Neutrophil (primary cell): Measurements from ENCODE around the gene ZNF132.

Source experiments
- H3K27ac ChIP-seq: fragments of 200-600 bp; sonication (generic); 2 replicates; pipeline ENCODE4 v1.5.1; 2016; ENCODE audit warnings: mild to moderate bottlenecking, moderate library complexity
- H3K27me3 ChIP-seq: fragments of 200-600 bp; sonication (generic); 2 replicates; pipeline ENCODE4 v1.6.0; 2016; ENCODE audit warnings: mild to moderate bottlenecking
- H3K36me3 ChIP-seq: fragments of 200-600 bp; sonication (generic); 2 replicates; pipeline ENCODE4 v1.5.1; 2017
- H3K4me1 ChIP-seq, 2 experiments: fragments of 200-600 bp in 1 of 2; sonication (generic) in 1 of 2; 1 replicate in 1 of 2; 2 replicates in 1 of 2; pipeline versions ENCODE4 v1.5.1 to v1.6.1; 2013 to 2016; ENCODE audit warnings: low read depth in 1 of 2, low read length in 1 of 2, mild to moderate bottlenecking in 1 of 2, moderate library complexity in 1 of 2; ENCODE audit not compliant: control insufficient read depth in 1 of 2, insufficient read depth in 1 of 2
- H3K4me3 ChIP-seq, 2 experiments: fragments of 200-600 bp in 1 of 2; sonication (generic) in 1 of 2; 1 replicate in 1 of 2; 2 replicates in 1 of 2; pipeline ENCODE4 v1.5.1; 2013 to 2016; ENCODE audit warnings: low read depth in 1 of 2, low read length in 1 of 2, mild to moderate bottlenecking in 1 of 2, moderate library complexity in 1 of 2
- H3K9me3 ChIP-seq: fragments of 200-600 bp; sonication (generic); 2 replicates; pipeline ENCODE4 v1.5.1; 2016
- CTCF ChIP-seq: fragments of 200-600 bp; sonication (generic); IDR thresholded peaks from 2 replicates; pipeline ENCODE4 v1.5.1; 2016; ENCODE audit warnings: antibody characterized with exemption

ZNF132 gene

GRCh38 chr19:58396691-58397532 lies 43.0 kb downstream of the ZNF132 start:
- Histone ChIP-seq H3K9me3 (no peaks in the 10 kb centered on the region), H3K27ac (no peak overlapping the region), H3K36me3 (peaks cover 24% of the 10 kb centered on the region), H3K27me3 (peaks cover 51% of the 10 kb centered on the region), H3K4me1 (peaks cover 5 to 13% of the 10 kb centered on the region in 2 experiments), H3K4me3 (no peak overlapping the region)
- no peak for TF ChIP-seq CTCF

- peaks cover 51% of the 10 kb centered on the region for H3K27me3 ChIP-seq
- no peak overlapping the region for H3K4me3 ChIP-seq
- H3K27ac ChIP-seq = no peak overlapping the region
- TF ChIP-seq CTCF = no peak
- no peaks in the 10 kb centered on the region for H3K9me3 ChIP-seq
- H3K4me1 ChIP-seq = peaks cover 5 to 10% of the 10 kb centered on the region in 2 experiments
- peaks cover 24% of the 10 kb centered on the region for H3K36me3 ChIP-seq
Measured at GRCh38 chr19:58395979-58396627, 43.9 kb downstream of the ZNF132 start.

DNA sequence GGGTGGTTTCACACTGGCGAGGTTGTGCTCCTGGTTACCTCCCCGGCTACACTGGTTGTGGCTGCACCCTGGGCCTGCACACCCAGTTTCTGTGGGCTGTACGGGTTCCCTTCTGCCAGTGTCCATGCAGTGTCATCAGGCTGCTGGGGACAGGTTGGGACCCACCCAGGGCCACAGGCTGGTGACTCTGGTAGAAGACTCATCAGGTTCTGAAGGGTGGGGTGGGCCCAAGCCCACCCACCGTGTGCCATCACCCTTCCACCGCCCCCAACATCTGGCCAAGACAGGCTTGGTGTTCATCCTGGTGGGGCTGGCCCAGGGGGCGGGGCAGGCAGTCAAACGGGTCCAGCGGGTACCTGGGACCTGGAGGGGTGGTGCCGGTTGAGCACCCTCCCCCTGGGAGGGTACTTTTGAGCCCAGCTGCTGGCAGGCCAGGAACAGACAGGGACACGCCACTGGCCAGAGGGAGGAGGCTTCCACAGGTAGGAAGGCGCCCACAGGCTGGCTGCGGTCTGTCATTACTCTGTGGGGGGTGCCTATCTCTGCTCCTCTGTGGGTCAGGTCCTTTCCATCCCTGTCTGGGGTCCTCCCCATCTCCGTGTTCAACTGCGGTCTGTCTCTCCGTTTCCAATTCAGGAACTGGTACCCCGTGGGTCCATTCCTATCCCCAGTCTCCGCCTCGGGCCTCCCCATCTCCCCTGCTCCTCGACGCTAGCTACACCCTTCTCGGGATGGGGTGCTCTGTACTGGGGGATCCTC lies 44.6 kb downstream of the ZNF132 start, which contains the start of gene RNF225:
RNF225 (plus strand) TSS at position 437 of the 759 bp plus-strand sequence. CDS start 434 bp downstream, outside the sequence.
- Histone ChIP-seq H3K36me3 (peaks cover 24% of the 10 kb centered on the region), H3K27me3 (peaks cover 51% of the 10 kb centered on the region), H3K27ac (no peak within 1 kb of the TSS), H3K4me3 (no peak within 1 kb of the TSS), H3K4me1 (peaks cover 0 to 3% of the 10 kb centered on the region in 2 experiments), H3K9me3 (no peaks in the 10 kb centered on the region)
- TF ChIP-seq CTCF = no peak

DNA sequence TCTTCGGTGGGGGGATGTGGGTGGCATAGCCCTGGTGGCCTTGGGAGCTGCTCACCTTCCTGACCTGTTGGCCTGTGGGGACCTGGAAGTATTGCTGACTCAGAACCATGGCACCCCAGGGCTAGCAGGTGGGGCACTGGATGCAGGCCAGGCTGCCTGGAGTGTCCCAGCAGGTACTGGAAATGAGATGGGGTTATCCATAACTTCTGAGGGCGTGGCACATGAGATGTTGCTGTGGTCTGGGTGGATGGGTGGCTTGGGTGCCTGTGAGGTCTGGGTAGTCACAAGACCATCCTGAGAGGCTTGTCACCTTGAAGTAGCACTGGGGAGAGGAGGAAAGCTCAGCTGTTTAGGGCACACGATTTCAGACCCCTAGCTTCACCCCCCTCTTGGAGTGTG lies 45.1 kb downstream of the ZNF132 start:
- Histone ChIP-seq H3K27me3 (peaks cover 50% of the 10 kb centered on the region), H3K27ac (no peak overlapping the region), H3K4me3 (no peak overlapping the region), H3K4me1 (peaks cover 0 to 3% of the 10 kb centered on the region in 2 experiments), H3K36me3 (peaks cover 24% of the 10 kb centered on the region), H3K9me3 (no peaks in the 10 kb centered on the region)
- TF ChIP-seq CTCF = no peak

- Histone ChIP-seq H3K4me3 (no peak overlapping the region), H3K4me1 (peaks cover 0 to 3% of the 10 kb centered on the region in 2 experiments), H3K9me3 (no peaks in the 10 kb centered on the region), H3K36me3 (peaks cover 24% of the 10 kb centered on the region), H3K27ac (no peak overlapping the region), H3K27me3 (peaks cover 39% of the 10 kb centered on the region)
- no peak for TF ChIP-seq CTCF
Measured at GRCh38 chr19:58393725-58394033, 46.3 kb downstream of the ZNF132 start.
